ENCODE data around the gene TPM3.

- no peak for TF ChIP-seq CTCF (conservative IDR thresholded peaks at IDR 0.05 in 1 of 2, IDR thresholded peaks at IDR 0.05 in 1 of 2; ENCODE audit: low read depth in 1 of 2, low read length in 2 of 2)
- no peak for TF ChIP-seq EZH2 (IDR thresholded peaks at IDR 0.05; ENCODE audit: low read length, missing control alignments)
Observed at GRCh38 chr1:154170547-154171222, 21.2 kb downstream of the TPM3 start.

All from fibroblast of lung (primary cell).